WERI-Rb-1 (cell line): ENCODE data around the gene LTA4H.
A peak's percentile ranks its signal among the peaks of the same experiment; 100 is the strongest.
"Not testable (repeated sequence)": the region's sequence is repeated elsewhere in the genome, so short reads cannot be mapped to it uniquely, and the experiment has no call there.

Experiments
- DNase-seq: peaks from one replicate; pipeline ENCODE4 v3.0.0-alpha.2; 2020
- H3K27ac ChIP-seq: fragments of 250-450 bp; sonication (Bioruptor Pico); 2 replicates; pipeline ENCODE4 v1.5.1; 2020; ENCODE audit warnings: mild to moderate bottlenecking, moderate library complexity
- H3K27me3 ChIP-seq: fragments of 250-450 bp; sonication (Bioruptor Pico); 2 replicates; pipeline ENCODE4 v1.5.1; 2021; ENCODE audit warnings: mild to moderate bottlenecking, low read depth, moderate library complexity; ENCODE audit not compliant: insufficient read depth, severe bottlenecking
- H3K36me3 ChIP-seq: fragments of 250-450 bp; sonication (Bioruptor Pico); 2 replicates; pipeline ENCODE4 v1.5.1; 2020; ENCODE audit warnings: mild to moderate bottlenecking, moderate library complexity
- H3K4me3 ChIP-seq: 2 replicates; pipeline ENCODE4 v1.5.1; 2011; ENCODE audit warnings: low read depth, mild to moderate bottlenecking, control low read depth, low read length
- H3K9me3 ChIP-seq: fragments of 250-450 bp; sonication (Bioruptor Pico); 2 replicates; pipeline ENCODE4 v1.5.1; 2021; ENCODE audit warnings: mild to moderate bottlenecking, moderate library complexity; ENCODE audit not compliant: severe bottlenecking
- TF ChIP-seq, protein P1 (sequence below): IDR thresholded peaks from 2 replicates; pipeline ENCODE4 v1.5.1; 2011; ENCODE audit warnings: low read depth, mild to moderate bottlenecking, control low read depth, inconsistent platforms, low read length

The LTA4H gene

DNA sequence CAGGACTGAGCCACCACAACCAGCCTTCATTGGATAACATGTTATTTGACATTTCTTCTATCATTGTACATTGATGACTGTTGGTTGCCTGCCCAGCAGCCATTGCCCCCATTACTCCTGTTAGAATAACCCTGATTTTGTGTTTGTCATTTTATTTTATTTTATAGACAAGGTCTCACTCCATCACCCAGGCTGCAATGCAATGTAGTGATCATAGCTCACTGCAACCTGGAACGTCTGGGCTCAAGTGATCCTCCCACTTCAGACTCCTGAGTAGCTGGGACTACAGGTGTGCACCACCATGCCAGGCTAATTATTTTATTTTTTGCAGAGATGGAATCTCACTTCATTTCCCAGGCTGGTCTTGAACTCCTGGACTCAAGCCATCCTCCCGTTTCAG is 33.2 kb upstream of the LTA4H start:
- DNase-seq: no peak
- Histone ChIP-seq H3K27me3 (no peaks in the 10 kb centered on the region), H3K9me3 (no peaks in the 10 kb centered on the region), H3K4me3 (no peak overlapping the region), H3K27ac (no peak overlapping the region), H3K36me3 (no peaks in the 10 kb centered on the region)
- TF ChIP-seq, protein P1, sequence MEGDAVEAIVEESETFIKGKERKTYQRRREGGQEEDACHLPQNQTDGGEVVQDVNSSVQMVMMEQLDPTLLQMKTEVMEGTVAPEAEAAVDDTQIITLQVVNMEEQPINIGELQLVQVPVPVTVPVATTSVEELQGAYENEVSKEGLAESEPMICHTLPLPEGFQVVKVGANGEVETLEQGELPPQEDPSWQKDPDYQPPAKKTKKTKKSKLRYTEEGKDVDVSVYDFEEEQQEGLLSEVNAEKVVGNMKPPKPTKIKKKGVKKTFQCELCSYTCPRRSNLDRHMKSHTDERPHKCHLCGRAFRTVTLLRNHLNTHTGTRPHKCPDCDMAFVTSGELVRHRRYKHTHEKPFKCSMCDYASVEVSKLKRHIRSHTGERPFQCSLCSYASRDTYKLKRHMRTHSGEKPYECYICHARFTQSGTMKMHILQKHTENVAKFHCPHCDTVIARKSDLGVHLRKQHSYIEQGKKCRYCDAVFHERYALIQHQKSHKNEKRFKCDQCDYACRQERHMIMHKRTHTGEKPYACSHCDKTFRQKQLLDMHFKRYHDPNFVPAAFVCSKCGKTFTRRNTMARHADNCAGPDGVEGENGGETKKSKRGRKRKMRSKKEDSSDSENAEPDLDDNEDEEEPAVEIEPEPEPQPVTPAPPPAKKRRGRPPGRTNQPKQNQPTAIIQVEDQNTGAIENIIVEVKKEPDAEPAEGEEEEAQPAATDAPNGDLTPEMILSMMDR: no peak

DNA sequence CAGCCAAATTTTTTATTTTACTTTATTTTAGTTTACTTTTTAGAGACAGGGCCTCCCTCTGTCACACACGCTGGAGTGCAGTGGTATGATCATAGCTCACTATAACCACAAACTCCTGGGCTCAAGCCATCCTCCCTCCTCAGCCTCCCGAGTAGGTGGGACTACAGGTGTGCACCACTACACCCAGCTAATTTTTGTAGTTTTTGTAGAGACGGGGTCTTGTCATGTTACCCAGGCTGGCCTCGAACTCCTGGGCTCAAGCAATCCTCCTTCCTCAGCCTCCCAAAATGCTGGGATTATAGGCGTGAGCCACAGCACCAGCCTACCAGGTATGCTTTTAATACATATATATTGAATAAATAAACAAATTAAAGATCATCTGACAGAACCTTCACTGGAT is 32.7 kb upstream of the LTA4H start:
- TF ChIP-seq, protein P1: no peak

DNA sequence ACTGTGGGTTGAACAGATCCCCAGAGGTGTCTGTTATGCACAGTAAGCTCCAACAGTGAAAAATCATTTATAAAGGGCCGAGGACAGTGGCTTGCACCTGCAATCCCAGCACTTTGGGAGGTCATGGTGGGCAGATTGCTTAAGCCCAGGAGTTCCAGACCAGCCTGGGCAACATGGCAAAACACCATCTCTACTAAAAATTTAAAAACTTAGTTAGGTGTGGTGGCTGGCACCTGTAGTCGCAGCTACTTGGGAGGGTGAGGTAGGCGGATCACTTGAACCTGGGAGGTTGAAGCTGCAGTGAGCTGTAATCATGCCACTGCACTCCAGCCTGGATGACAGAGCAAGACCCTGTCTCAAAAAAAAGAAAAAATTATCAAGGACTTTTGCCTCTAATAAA is 30.4 kb upstream of the LTA4H start:
- H3K4me3 ChIP-seq, H3K27me3 ChIP-seq, DNase-seq, H3K27ac ChIP-seq, H3K36me3 ChIP-seq, H3K9me3 ChIP-seq: not testable (repeated sequence)

More for the DNA sequence above, 32.7 kb upstream of the LTA4H start:
- no peaks in the 10 kb centered on the region for H3K36me3 ChIP-seq
- no peaks in the 10 kb centered on the region for H3K27me3 ChIP-seq
- H3K27ac ChIP-seq: no peak overlapping the region
- no peaks in the 10 kb centered on the region for H3K9me3 ChIP-seq
- no peak for DNase-seq
- no peak overlapping the region for H3K4me3 ChIP-seq

DNA sequence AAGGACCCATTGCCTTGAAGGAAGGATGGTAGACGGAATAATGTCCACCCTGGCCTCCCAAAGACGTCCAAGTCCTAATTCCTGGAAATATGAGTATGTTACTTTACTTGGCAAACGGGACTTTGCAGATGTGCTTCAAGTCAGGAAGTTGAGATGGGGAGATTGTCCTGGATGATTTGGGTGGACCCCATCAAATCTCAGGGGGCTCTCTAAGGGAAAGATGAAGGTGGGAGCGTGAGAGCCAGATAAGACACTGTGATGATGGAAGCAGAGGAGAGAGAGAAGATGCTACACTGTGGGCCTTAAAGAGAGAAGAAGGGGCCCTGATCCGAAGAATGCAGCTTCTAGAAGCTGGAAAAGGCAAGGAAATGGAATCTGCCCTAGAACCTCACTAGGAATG is 29.6 kb upstream of the LTA4H start:
- DNase-seq: no peak
- Histone ChIP-seq H3K27me3 (no peaks in the 10 kb centered on the region), H3K27ac (no peak overlapping the region), H3K9me3 (no peaks in the 10 kb centered on the region), H3K4me3 (no peak overlapping the region), H3K36me3 (no peaks in the 10 kb centered on the region)
- TF ChIP-seq, protein P1: no peak

DNA sequence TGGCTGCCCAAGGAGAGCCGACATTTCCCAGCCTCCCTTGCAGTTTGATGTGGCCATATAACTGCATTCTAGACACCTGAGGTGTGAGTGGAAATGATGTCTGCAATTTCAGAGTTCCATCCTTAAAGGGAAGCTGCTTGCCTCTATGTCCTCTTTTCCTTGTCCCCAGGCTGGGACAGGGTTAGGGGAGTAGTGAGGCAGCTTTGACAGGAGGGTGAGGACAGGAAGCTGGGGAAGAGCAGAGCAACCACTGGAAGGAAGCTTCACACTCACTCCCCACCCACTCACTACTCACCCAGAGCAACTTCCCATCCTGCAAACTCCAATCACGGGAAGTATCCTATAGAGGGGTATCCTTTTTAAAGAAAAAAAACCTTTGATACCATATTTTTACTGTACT is 28.9 kb upstream of the LTA4H start:
- no peaks in the 10 kb centered on the region for H3K36me3 ChIP-seq
- TF ChIP-seq, protein P1: no peak
- no peak for DNase-seq
- H3K27me3 ChIP-seq: no peaks in the 10 kb centered on the region
- H3K27ac ChIP-seq: no peak overlapping the region
- H3K9me3 ChIP-seq: no peaks in the 10 kb centered on the region
- no peak overlapping the region for H3K4me3 ChIP-seq

DNA sequence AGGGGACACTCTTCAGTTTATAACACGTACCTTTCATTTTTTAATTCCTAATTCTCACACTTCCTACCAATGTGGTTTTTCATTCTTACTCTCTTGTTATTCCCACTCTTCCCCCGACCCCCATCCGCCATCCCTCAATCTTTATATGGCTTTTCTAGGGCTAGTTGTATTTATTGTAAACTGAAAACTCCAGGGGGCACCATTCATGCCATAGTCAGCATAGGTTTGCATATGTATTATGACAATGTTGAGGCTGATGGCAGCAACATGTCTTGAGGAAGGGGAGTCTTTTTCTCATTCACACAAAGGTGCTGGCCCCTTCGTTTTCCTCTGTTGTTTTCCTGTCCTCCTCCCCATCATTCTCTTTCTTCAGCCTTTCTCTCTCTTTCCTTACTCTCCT is 27.7 kb upstream of the LTA4H start:
- no peak overlapping the region for H3K27ac ChIP-seq
- no peaks in the 10 kb centered on the region for H3K27me3 ChIP-seq
- TF ChIP-seq, protein P1: peak; percentile 9; the same call in 1 of the 2 replicates
- H3K9me3 ChIP-seq: no peaks in the 10 kb centered on the region
- no peak for DNase-seq
- no peaks in the 10 kb centered on the region for H3K36me3 ChIP-seq
- H3K4me3 ChIP-seq: no peak overlapping the region
